Right lobe of liver (tissue), 6 donors: Measurements from ENCODE around the gene HDAC10. TPM values are rescaled to one million over a fixed set of nuclear protein-coding genes. Genes with fewer than 3 reads are reported as not detected.

Experiments used
- ATAC-seq, 4 donors: fragments of 200-7000 bp; cut with Tn5 transposase; one replicate each; pipeline ENCODE4 v1.9.1; 2020; ENCODE audit warnings: mild to moderate bottlenecking in 4 of 4, moderate library complexity in 4 of 4
- DNase-seq, 3 donors: peaks; one replicate each; pipeline ENCODE4 v3.0.0-alpha.2; 2020
- H3K27ac ChIP-seq, 3 donors: fragments of 200-600 bp; one replicate each; pipeline ENCODE4 v1.8.0; 2022
- H3K27me3 ChIP-seq, 2 donors: fragments of 200-600 bp; one replicate each; pipeline ENCODE4 v1.8.0; 2022
- H3K36me3 ChIP-seq, 4 donors: fragments of 200-600 bp; sonication (generic) in 1 of 4; one replicate each; pipeline versions ENCODE4 v1.5.1 to v1.8.0; 2017 to 2022; ENCODE audit warnings: control low read depth in 1 of 4
- H3K4me1 ChIP-seq, 4 donors: fragments of 200-600 bp; sonication (generic) in 1 of 4; one replicate each; pipeline versions ENCODE4 v1.5.1 to v1.8.0; 2017 to 2022; ENCODE audit warnings: control low read depth in 1 of 4
- H3K4me3 ChIP-seq, 3 donors: fragments of 200-600 bp; one replicate each; pipeline ENCODE4 v1.8.0; 2022
- H3K9me3 ChIP-seq, 4 donors: fragments of 200-600 bp; sonication (generic) in 1 of 4; one replicate each; pipeline versions ENCODE4 v1.5.1 to v1.8.0; 2017 to 2022; ENCODE audit warnings: control low read depth in 1 of 4
- CTCF ChIP-seq, 4 donors: fragments of 200-600 bp in 3 of 4; fragments of 450-650 bp in 1 of 4; IDR thresholded peaks; one replicate each; pipeline versions ENCODE4 v1.5.1 to v1.8.0; 2016 to 2022; ENCODE audit warnings: antibody characterized with exemption in 4 of 4, mild to moderate bottlenecking in 2 of 4
- POLR2A ChIP-seq: fragments of 450-650 bp; IDR thresholded peaks from one replicate; pipeline ENCODE4 v1.6.1; 2017; ENCODE audit warnings: antibody characterized with exemption, mild to moderate bottlenecking
- WGBS: methylation state at CpG from one replicate; pipeline ENCODE4 v1.1.6; 2018; ENCODE audit warnings: low coverage, low lambda C conversion rate; ENCODE audit not compliant: insufficient coverage; ENCODE audit errors: missing lambda C conversion rate; 5-methylcytosine and 5-hydroxymethylcytosine counted together
- intact Hi-C, 2 donors: fragments of 100-400 bp; cut with DNase I; formaldehyde crosslinking; loops; one replicate each; pipeline versions ENCODE4 v1.11.2 to v1.14.1; 2022
- total RNA-seq, 6 experiments: library from RNA; depleted of rRNA in 2 of 6; stranded (reverse); fragments of >200 nt in 2 of 6; fragmentation: NEBNext Ultra II Directional in 3 of 6; extraction: Animal tissue kit (Norgen Biotek cat#: 25700) in 3 of 6; gene quantifications; one replicate each; pipeline versions ENCODE4 v1.1.0 to v1.2.4, GENCODE V29; 2016 to 2023
- donor health status: DM: no; HTN: yes; CAD: no.
- donor health status: DM: no; HTN: no; CAD: no.
- donor health status: DM: no; HTN: no; CAD: no.
- donor health status: DM: no; HTN: yes; CAD: no.
- donor health status: DM: no; HTN: yes; CAD: no.

HDAC10 gene
- total RNA-seq, 6 experiments from 2014 or later = 19.6 to 30.5 (median 23.0) TPM

GRCh38 chr22:50209893-50210292 is 41.2 kb downstream of the HDAC10 start:
- no peaks in the 10 kb centered on the region for H3K9me3 ChIP-seq
- ATAC-seq (peak in 1 of 4 donors; percentile 12), DNase-seq (peak; percentile 46 to 63 (median 58))
- intact Hi-C loops = loop anchor here (5.0 kb wide), 2 partner anchors 58 to 63 kb away; no protein-coding TSS in a partner anchor
- H3K4me1 ChIP-seq = peaks cover 0 to 35% (median 12%) of the 10 kb centered on the region in 4 donors
- 7% methylated on average over 6 of the region's 20 CpGs for WGBS
- no peak for TF ChIP-seq POLR2A
- TF ChIP-seq CTCF (IDR thresholded peaks at IDR 0.05) = peak; percentile 72 to 83 (median 82)
- no peaks in the 10 kb centered on the region for H3K27me3 ChIP-seq
- no peak overlapping the region for H3K4me3 ChIP-seq
- H3K36me3 ChIP-seq = peaks cover 6 to 70% (median 33%) of the 10 kb centered on the region in 4 donors
- H3K27ac ChIP-seq = peak overlapping the region in 1 of 3 donors; percentile 13

GRCh38 chr22:50208939-50209892 is 41.8 kb downstream of the HDAC10 start:
- DNase-seq = peak in 2 of 3 donors; percentile 21 to 59
- peak overlapping the region in 1 of 3 donors; percentile 13 for H3K27ac ChIP-seq
- H3K4me1 ChIP-seq = peaks cover 0 to 41% (median 12%) of the 10 kb centered on the region in 4 donors
- H3K4me3 ChIP-seq = no peak overlapping the region
- H3K9me3 ChIP-seq = no peaks in the 10 kb centered on the region
- H3K36me3 ChIP-seq = peaks cover 6 to 64% (median 30%) of the 10 kb centered on the region in 4 donors
- no peak for ATAC-seq
- intact Hi-C loops = loop anchor here in 1 of 2 donors (5.0 kb wide), 1 partner anchor 57 kb away; no protein-coding TSS in a partner anchor
- H3K27me3 ChIP-seq = no peaks in the 10 kb centered on the region
- WGBS = 48% methylated on average over 6 of the region's 31 CpGs
- TF ChIP-seq CTCF (IDR thresholded peaks at IDR 0.05) (no peak), POLR2A (no peak)

GRCh38 chr22:50208430-50208938 is 42.6 kb downstream of the HDAC10 start:
- Histone ChIP-seq H3K27ac (no peak overlapping the region), H3K4me3 (no peak overlapping the region), H3K36me3 (peaks cover 6 to 57% (median 30%) of the 10 kb centered on the region in 4 donors), H3K27me3 (no peaks in the 10 kb centered on the region), H3K9me3 (no peaks in the 10 kb centered on the region), H3K4me1 (peaks cover 0 to 48% (median 15%) of the 10 kb centered on the region in 4 donors)
- ATAC-seq = no peak
- WGBS = 72% methylated on average over 14 of the region's 22 CpGs
- DNase-seq = no peak
- TF ChIP-seq CTCF (IDR thresholded peaks at IDR 0.05) (no peak), POLR2A (no peak)
- intact Hi-C loops = loop anchor here in 1 of 2 donors (5.0 kb wide), 1 partner anchor 56 kb away; no protein-coding TSS in a partner anchor

DNA sequence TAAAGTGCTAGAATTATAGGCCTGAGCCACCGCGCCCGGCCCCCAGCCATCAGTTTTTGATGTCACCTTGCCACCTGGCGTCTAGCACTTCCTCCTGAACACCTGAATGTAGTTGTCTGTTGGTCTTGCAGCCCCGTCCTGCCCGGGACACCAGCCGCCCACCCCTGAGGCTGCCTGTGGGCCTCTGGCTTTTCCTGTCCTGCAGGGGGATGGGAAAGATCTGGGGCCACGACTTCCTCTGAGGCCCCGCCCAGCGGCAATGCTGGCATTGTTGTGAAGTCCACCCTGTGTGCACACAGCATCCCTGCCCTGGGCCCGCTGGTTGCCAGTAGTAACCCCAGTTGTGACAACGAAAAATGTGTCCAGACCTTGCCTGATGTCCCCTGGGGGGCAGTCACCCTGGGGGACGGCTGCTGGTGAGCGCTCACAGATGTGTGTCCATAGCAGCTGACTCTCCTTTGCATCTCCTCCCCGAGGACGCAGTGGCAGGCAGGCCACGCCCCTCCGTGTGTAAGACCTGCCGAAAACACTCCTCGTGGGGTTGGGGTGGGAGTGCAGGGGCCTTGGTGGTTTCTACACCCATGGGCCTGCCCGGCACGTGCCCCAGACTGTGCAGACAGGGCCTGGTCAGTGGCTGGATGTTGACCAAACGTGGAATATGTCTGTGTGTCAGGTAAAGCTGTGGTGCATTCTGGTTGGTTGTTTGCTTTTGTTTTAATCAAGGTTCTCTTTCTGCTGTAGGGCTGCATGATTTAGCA is 43.5 kb downstream of the HDAC10 start:
- DNase-seq (peak in 2 of 3 donors; percentile 38 to 55), ATAC-seq (no peak)
- TF ChIP-seq CTCF (IDR thresholded peaks at IDR 0.05) (no peak), POLR2A (no peak)
- Histone ChIP-seq H3K4me3 (no peak overlapping the region), H3K9me3 (no peaks in the 10 kb centered on the region), H3K27ac (peak overlapping the region in 2 of 3 donors; percentile 95 to 98), H3K4me1 (peaks cover 0 to 58% (median 19%) of the 10 kb centered on the region in 4 donors), H3K36me3 (peaks cover 6 to 48% (median 24%) of the 10 kb centered on the region in 4 donors), H3K27me3 (no peaks in the 10 kb centered on the region)
- intact Hi-C loops = loop anchor here in 1 of 2 donors (5.0 kb wide), 1 partner anchor 55 kb away; no protein-coding TSS in a partner anchor
- WGBS = 40% methylated on average over 2 of the region's 23 CpGs
